WTC11 (cell line): ENCODE measurements around the gene CDC25B.

ENCODE experiments used
- ATF3 ChIP-seq: sonication (generic); formaldehyde crosslinking; conservative IDR thresholded peaks from 2 replicates; pipeline ENCODE4 v1.8.1; 2022; ENCODE audit warnings: mild to moderate bottlenecking, missing genetic modification reagents
- CTCF ChIP-seq: fragments of 200-600 bp; IDR thresholded peaks from 2 replicates; pipeline ENCODE4 v1.8.0; 2022; ENCODE audit warnings: antibody characterized with exemption
- FOXJ3 ChIP-seq: sonication (generic); formaldehyde crosslinking; IDR thresholded peaks from 2 replicates; pipeline ENCODE4 v1.9.0; 2021; ENCODE audit warnings: missing genetic modification reagents, mild to moderate bottlenecking, borderline replicate concordance
- MYBL2 ChIP-seq: sonication (generic); formaldehyde crosslinking; IDR thresholded peaks from 2 replicates; pipeline ENCODE4 v1.8.1; 2023; ENCODE audit warnings: mild to moderate bottlenecking, moderate library complexity, missing genetic modification reagents
- SOX15 ChIP-seq: fragments of 250-450 bp; sonication (Bioruptor Pico); IDR thresholded peaks from 2 replicates; pipeline ENCODE4 v1.9.0; 2021; ENCODE audit warnings: mild to moderate bottlenecking

GRCh38 chr20:3760655-3761348 is 35.3 kb upstream of the CDC25B start:
- no peak for TF ChIP-seq ATF3 (CRISPR knock-in tag)
- no peak for TF ChIP-seq FOXJ3 (CRISPR knock-in tag)
- no peak for TF ChIP-seq SOX15 (CRISPR knock-in tag)
- no peak for TF ChIP-seq MYBL2 (CRISPR knock-in tag)
- TF ChIP-seq CTCF: no peak
